ENCODE measurements around the gene LDLRAD4.

The LDLRAD4 gene

DNA sequence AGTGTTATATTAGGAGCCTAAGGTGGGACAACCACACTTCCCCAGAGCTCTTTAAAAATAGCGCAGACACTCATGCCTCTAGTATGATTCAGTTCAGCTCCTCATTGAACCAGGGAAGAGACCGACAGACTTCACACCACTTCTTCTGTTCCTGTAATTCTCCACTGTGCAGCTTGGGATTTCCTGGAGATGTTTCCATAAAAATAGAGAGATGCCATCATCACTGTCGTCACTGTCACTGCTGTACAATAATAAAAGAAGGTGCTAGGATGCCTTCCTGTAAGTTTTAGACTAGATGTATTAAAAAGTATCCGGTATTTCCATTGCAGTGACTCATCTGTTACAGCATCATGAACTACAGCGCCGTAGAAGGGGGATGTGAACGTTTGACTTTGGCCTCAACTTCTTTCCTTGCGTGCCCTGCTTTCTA lies 396.9 kb downstream of the LDLRAD4 start:
- DNase-seq (ENCODE audit: low spot score): no peak

DNA sequence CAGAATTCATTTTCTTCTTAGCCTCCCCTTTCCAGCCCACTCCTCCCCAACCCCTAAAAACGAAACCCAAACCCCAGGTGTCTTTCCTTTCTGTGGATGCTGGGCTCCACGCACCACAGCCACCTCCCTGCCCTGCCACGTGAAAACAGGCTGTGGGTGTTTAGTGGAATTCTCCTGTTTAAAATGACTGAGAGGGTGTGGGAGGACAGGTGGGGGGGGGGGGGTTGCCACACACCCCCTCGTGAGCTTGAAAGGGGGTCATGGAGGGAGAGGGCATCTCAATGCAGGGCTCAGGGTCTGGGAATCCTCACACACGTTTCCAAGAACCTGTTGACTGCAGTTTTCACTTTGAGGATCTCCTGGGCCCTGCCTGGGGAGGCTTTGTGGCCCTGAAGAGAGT lies 397.5 kb downstream of the LDLRAD4 start:
- DNase-seq (ENCODE audit: low spot score): no peak

DNA sequence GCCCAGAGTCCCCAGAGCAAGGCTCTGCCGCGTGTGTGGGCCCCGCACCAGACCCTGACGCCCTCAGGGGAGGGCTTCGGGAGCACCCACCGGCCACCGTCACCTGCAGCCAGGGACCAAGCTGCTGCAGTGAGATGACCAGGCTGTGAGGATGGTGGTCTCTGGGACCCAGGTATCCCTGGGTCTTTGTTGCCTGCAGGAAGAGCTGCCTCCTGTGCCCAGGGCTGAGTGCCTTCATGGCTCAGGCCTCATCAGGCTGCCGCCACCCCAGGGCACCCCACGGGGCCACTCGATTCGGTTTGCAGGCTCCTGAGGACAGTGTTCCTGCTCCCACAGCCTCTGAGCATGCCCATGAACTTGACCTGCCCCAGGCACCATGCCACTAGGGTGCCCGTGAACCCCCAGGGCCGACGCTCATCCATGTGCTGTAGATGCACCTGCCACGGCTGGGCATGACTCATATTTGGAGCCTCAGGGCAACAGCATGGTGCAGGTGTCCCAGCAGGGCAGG lies 398.0 kb downstream of the LDLRAD4 start:
- no peak for DNase-seq (ENCODE audit: low spot score)

DNA sequence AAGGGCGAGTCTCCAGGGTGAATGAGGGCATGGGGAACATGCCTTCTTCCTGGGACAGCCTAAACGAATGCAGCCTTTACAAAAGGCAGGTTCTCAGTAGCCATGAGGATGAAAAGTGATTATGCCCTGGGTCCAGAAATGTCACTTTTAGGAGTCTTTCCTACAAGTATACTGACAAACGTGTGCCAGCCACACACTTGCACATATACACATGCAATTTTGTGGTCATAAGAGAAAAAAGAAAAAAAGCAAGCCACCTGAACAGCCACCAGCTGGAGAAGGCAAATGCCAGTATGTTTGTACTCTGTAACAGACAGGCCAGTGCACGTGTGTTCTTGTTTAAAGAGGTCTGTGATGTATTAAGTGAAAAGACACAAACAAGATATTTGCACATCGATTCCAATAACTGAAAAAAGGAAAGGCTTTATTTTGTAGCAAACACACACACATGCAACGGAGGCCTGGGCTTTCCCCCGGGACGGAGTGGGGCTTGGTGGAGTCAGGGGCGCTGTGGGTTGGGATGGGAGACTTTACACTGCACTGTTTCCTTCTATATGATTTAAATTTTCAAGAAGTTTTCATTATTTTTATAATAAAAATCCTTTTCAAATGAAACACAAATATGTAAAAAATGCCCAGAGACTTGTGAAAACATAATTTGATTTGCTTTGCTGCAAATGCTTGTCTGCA lies 399.4 kb downstream of the LDLRAD4 start:
- no peak for DNase-seq (ENCODE audit: low spot score)

DNA sequence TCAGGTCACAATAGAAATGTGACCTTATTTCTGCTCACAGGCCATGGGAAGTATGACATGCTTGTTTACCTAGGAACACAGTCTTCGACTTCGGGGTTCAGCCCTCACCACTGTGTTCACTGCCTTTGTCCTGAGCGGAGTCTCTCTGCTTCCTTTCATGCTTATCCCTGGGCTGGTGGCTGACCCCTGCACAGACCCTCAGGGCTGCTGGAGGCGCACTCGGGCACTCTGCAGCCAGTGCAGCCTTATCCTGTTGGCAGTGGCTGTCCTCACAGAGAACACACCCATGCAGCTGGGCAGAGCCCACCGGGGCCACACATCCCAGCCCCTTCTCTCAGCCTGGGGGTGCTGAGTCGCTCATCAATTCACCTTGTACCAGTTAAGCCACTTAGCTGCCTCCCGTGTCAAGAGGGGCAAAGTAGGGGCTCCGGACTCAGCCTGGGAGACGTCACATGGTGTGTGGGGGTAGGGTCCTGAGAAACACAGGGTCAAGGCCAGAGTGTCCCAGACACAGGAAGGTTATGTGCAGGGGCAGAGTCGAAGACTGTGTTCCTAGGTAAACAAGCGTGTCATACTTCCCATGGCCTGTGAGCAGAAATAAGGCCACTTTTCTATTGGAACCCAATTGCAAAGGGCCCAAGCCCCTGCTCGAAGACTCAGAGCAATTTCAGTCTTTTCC lies 400.3 kb downstream of the LDLRAD4 start:
- no peak for DNase-seq (ENCODE audit: low spot score)

DNA sequence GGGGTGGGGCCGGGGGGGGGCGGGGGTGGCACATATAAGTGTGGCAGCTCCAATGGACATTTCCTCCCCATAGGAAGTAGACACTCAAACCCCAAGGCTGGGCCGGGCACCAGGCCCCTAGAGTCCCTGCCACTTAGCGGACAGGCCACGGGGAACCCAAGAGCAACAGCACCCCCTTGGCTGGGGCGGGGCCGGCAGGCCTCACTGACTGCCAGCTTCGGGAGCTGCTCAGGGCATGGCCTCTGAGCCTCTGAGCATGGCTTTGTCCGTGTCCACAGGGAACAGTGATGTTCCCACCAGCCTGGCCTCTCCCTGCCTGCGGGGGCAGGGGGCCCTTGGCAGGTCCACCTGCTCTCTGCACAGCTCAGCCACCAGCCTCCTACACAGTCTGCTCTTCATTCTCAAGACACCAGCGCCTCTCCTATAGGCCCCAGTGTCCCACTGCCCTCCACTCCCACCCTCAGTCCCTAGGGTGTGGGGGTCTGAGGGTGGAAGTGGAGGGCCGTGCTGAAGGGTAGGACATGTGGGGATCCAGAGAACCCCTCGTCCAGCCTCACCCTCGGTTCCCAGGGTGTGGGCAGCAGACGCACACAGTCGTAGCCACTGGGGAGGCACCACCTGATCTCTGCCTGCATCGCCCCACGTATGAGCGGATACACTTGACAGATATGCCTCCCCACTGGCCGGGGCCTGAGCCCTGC lies 401.1 kb downstream of the LDLRAD4 start:
- DNase-seq (ENCODE audit: low spot score): no peak

DNA sequence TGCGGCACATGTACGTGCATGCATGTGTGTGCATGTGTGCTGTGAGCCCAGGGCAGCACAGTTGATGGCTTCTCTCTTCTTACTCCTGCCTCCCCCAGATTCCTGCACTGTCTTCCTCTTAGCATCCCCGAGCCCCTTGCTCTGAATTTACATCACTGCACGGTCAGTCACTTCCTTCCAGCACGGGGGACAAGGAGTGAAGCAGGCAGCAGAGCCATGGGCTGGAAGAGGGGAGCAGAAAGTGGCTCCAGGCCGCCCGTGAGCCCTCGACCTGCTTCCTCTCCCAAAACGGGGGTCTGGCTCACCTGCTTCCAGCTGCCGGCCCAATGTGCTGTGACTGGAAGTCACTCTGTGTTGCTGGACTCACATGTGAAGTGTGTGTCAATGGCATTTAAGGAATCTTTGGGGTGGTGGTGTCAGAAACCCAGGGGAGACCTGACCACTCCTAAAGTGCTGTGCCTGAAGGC lies 401.7 kb downstream of the LDLRAD4 start:
- no peak for DNase-seq (ENCODE audit: low spot score)

DNA sequence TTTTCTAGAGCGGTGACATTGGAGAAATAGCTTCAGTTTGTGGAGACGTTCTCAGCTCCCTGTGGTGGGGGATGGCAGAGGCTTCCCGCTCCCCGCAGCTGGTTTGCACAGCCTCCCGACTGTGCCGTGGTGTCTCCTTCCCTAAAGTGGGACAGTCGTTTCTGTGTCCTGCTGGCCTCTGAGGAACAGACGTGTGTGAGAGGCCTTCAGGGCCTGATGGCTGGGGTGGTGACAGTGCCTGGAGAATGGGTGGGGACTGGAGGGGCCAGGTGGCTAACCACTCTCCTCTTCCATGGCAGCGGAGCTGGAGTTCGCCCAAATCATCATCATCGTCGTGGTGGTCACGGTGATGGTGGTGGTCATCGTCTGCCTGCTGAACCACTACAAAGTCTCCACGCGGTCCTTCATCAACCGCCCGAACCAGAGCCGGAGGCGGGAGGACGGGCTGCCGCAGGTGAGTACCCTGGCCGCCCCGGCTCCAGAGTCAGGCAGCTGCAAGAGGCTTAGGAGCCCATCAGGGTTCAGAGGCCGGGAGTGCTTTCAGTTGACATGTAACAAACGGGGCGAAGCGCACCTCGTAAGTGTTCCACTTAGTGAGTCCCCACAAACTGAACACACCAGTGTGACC lies 402.4 kb downstream of the LDLRAD4 start:
- DNase-seq (ENCODE audit: low spot score): no peak

DNA sequence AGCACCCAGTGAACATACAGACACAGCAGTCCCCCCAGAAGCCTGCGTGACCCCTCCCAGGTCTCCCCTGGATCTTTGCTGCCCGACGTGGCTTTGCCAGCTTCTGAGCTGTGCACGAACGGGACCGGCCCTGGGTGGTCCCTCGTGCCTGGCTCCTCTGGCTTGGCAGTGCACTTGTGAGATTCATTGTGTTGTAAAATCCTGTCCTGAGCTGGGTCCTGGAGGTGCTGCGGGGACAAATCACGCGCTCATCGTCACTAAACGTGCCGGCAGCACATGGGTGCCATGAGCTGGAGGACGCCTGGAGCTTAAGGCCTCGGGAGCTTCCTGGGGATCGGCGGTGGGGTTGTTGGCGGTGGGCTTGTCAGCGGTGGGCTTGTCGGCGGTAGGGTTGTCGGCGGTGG lies 402.9 kb downstream of the LDLRAD4 start:
- DNase-seq (ENCODE audit: low spot score): no peak

DNA sequence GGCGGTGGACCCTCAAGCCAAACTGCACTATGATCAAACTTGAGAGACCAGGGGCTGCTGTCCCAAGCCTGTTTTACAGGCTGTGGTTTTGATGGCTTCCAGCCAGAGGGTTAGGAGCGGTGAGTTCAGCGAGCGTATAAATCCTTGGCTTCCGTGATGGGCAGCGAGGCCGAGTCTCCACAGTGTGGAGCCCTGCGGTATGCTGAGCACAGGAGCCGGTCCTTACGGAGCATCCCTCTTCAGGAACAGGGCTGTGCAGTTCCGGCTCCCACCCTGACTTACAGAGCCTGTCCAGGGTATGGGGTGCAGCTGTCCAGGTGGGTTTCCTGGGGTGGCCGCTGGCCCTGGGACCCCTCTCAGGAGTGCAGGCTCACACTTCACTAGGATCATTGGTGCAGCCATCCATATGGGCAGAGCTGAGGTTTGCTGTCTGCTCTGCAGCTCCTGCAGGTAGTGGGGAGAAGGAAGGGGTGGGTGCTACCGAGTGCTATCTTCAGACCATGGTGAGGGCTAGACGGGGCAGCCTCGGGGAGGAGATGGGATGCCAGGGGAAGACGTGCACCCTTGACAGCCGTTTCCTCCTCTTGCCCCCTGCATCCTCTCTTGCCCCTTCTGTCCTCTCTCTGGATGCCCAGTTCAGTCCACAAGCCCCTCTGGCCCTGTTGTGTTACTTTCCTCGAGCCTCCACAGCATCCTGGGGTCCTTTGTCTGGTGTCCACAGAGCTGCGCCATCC lies 403.5 kb downstream of the LDLRAD4 start:
- DNase-seq (ENCODE audit: low spot score): no peak

DNA sequence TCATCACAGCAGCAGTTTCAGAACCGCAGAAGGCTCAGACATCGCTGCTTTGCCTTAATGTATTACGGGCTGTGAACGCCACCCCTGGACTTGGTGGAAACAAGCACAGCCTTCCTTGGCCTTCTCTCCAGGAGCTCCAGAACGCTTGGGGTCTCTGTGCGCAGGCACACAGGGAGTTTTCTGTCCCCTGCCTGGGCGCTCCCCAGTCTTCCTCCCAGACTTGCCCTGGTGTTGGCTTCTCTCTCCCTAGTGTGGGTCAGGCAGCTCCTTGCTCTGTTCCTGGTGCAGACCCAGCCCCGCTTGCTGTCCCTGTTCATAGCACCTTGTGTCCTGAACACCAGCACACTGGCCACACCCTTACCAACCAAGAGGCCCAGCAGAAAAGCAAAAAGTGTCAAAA lies 404.2 kb downstream of the LDLRAD4 start:
- DNase-seq (ENCODE audit: low spot score): no peak

DNA sequence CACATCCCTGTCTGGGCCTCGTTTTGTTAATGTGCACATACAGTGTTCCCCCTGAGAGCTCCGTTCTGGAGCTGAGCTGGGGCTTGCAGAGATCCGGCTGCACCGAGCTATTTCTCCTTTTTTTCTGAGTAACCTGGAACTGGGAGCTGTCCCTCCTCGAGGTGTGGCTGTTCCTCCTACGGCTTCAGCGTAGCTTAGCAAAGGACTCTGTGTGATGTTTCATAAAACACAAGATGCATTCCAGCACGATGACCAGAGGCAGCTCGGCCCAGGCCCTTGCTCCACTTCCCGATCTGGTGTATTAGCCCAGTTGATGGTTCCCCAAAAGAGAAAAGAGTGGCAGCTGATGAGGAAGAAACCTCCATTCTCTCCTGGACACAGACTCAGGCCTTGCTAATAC lies 404.8 kb downstream of the LDLRAD4 start:
- DNase-seq (ENCODE audit: low spot score): no peak

DNA sequence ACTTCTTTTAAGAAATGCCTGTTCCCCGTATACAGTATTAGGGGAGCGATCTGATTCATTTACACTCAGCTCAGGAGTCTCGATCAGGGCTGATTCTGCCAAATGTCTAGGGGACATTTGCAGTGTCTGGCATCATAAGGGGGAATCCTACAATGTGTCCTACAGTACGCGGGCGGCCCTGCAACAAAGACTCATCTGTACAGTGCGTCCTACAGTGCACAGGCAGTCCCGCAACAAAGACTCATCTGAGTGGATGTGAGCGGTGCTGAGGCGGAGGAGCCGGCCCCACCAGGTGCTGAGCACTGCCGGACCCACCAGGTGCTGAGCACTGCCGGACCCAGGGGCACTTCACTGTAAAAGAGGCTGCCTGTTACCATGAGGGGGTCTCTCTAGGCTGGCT lies 405.3 kb downstream of the LDLRAD4 start:
- DNase-seq (ENCODE audit: low spot score): no peak

DNA sequence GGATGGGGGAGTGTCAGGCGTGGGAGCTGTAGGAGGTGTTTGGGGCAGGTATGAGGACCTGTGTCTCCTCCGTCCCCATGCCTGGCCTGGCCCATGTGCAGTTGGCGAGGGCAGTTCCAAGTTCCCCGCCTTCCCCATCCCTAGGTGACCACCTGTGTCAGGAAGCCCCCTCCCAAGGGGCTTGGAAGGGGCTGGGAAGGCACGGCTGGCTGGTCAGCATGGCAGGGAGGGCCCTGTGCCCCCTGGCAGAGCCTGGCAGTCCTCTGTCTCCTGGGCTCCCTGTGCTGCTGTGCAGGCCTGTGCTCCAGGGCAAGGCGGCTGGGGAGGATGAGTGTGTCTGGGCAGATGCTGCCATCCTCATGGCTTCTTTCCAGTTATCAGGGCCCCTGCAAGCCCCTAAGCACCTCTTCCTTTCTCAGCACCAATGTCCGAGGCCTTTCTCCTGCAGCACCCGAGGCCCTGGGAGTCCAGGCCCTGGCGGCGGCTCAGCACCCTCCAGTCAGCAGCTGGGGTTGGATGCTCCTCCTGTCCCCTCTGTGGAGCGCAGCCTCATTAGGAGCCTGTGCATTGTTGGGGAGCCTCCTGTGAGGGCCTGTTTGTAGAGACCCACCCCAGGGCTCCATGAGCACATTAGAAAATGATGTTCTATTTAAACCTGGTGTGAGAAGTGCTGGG lies 406.1 kb downstream of the LDLRAD4 start:
- DNase-seq (ENCODE audit: low spot score): no peak

DNA sequence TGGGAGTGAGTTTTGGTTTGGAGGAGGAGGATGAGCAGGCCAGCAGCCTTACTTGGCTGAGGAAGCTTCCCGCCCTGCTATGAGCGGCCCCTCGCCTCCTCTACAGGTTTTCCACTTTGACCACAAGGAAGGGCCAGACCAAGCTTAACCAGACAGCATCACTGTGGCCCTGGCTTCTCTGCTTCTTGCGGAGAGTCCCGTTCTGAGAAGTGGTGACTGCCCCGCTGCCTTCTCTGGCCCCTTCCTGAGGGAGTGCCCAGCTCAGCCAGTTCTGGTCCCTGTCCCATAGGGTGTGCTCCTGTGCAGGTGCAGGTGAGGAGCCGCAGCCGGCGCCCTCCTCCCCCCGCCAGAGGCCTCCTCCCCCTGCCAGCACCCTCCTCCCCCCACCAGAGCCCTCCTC lies 406.8 kb downstream of the LDLRAD4 start:
- no peak for DNase-seq (ENCODE audit: low spot score)

DNA sequence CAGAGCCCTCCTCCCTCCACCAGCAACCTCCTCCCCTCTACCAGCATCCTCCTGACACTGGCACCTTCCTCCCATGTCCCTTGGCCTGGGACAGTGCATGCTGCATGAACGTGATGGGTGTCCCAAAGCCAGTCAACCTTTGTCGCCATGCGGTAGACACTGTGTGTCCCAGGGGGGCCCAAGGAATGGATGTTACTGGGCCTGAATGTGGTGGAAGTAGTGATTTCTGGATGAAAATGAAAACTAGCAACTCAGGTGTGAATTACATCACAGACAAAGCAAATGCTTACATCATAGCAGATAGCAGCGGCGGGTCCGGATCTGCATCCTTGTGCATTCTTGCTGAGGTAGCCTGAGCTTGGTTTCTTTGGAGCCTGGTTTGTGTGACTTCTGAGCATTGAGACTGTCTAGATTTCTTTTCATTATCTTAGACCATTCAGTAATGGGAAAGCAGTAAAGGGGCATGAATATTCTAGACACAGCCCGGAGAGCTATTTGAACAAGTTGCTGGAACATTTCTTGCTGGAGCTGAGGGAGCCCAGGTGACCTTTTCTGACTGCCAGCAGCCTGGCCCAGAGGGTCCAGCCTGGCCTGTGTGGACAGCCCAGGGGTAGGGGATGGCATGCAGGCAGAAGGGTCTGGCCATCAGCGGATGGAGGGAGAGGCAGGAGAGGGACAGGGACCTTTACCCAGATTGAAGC lies 407.4 kb downstream of the LDLRAD4 start:
- no peak for DNase-seq (ENCODE audit: low spot score)

DNA sequence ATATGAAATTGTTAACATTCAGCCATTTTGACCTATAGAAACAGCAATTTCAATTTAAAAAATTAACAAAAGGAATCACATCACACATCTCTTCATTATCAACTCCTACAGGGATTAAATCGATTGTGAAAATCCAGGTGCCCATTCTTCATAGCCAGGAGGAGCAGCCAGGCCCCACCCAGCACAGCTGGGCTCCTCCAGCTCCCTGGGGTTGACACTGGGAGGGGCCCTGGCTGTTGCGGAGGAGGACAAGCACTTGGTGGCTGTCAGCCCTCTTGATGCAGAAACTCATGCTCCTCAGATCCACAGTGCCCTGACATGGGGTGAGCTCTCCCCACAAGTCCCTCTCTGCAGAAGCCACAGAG lies 408.0 kb downstream of the LDLRAD4 start:
- no peak for DNase-seq (ENCODE audit: low spot score)

DNA sequence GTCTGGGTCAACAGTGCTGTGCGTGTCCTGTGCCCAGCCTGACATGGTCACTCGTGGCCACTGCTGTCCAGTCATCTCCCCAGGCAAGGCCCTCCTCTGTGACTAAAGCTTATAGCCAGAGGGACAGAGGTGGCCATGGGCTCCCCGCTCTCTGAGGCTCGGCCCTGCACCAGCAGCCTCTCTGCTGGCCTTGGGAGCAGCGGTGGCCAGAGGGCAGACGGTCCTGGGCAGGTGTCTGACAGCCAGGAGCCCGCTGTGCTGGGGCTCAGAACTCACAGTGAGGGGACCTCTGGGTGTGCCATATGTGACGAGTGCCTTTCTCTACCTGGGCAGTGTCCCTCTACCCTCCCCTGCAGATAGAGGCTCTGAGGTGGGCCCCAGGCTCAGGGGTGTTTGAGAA lies 409.1 kb downstream of the LDLRAD4 start:
- no peak for DNase-seq (ENCODE audit: low spot score)

DNA sequence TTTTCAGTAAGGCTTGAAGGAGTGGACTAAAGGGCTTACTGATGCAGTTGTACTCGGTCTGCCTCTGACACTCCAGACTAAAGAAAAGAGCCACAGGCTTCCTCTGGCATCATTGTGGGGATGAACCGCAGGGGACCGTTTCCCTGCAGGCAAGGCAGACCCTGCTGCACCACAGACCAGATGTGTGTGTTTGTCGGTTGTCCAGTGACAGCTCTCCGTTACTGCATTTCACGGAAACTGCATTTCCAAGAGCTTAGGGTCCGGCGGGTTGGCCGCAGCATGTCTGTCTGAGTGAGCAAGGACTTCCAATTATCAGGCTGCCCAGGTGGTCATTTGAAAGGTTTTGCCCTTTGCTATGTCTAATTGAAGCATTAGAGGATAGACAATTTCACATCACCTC lies 409.7 kb downstream of the LDLRAD4 start:
- DNase-seq (ENCODE audit: low spot score): no peak

DNA sequence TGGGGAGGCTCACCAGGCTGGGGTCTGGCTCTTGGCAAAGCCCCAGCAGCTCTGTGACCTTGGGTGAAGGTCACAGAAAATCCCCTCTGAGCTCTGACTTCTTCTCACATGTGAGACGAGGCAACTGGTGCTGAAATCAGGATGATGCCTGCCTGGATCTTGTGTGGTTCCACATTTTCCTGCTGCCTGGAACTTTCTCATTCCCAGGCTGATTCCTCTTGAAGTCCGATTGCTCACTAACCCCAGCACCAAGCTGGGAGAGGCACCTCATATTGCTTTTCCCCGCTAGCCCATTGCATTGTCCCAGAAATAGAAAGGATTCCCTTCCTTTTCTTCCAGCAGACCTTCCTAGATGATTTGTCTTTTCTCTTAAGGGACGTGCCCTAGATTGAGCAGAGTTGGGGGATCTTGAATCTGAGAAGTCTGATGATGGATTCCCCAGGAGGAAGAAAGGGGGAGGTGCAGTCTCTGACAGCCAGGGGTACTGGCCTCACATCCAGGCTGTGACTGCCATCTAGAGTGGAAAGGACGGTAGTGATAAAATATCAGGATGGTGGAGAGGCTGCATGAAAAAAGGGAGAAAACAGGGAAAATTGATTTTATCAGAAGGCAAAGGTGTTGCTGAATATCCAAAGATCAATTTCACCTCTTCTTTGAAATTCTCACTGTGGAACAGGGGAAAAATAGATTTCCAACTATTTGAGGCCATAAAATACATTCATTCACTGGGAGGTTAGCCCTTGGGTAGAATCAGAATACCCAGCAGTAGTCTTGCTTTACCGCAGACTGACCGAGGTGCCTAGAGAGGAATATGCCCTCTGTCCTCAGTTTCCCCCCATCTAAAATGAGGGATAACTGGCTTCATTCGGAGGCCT lies 411.5 kb downstream of the LDLRAD4 start:
- peak; percentile 92 for DNase-seq (ENCODE audit: low spot score)

Data from globus pallidus (tissue), 1 donor.